Endometrium (tissue), 2 donors: Measurements from ENCODE around the gene MYBPH.

ENCODE experiments used
- FAIRE-seq: peaks from 2 replicates; lab custom pipeline; 2012; peaks lifted over from hg19 to GRCh38; lab: Jason Lieb, UNC
- donor health status: control.
- donor health status: control.

MYBPH gene

GRCh38 chr1:203148579-203148978, 27.0 kb downstream of the MYBPH start:
- no peak for FAIRE-seq

- no peak for FAIRE-seq
Measured at GRCh38 chr1:203148127-203148526, 27.5 kb downstream of the MYBPH start.

- no peak for FAIRE-seq
Measured at GRCh38 chr1:203147376-203147775, 28.2 kb downstream of the MYBPH start.

DNA sequence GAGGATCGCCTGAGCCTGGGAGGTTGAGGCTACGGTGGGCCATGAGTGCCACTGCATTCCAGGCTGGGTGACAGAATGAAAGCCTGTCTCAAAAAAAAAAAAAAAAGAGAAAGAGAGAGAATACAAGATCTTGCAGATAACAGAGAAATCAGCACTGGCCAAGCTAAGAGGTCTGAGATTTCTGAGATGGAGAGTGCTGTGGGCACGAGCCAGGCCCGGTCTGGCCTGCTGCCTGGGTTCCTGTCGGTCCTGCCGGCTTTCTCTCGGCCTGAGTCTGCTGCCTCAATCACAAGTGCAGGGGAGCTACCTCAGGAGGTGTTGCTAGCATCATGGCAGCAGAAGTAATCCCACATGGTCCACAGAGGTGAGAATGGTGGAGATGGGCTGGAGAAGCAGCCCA, 29.1 kb downstream of the MYBPH start:
- FAIRE-seq: no peak

DNA sequence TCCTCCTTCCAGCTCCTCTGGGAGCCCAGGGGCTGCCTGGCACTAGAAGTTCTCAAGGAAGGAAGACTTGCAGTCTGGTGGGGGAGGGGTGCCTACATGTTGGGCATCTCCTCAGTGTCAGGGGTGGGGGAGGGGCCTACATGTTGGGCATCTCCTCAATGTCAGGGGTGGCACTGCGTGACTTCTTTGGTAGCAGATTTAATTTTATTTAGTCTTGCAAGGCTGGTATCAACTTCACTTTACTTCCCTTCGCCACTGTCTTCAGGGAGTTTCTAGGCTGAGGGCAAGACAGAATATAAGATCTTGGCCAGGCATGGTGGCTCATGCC, 29.6 kb downstream of the MYBPH start:
- FAIRE-seq: no peak

DNA sequence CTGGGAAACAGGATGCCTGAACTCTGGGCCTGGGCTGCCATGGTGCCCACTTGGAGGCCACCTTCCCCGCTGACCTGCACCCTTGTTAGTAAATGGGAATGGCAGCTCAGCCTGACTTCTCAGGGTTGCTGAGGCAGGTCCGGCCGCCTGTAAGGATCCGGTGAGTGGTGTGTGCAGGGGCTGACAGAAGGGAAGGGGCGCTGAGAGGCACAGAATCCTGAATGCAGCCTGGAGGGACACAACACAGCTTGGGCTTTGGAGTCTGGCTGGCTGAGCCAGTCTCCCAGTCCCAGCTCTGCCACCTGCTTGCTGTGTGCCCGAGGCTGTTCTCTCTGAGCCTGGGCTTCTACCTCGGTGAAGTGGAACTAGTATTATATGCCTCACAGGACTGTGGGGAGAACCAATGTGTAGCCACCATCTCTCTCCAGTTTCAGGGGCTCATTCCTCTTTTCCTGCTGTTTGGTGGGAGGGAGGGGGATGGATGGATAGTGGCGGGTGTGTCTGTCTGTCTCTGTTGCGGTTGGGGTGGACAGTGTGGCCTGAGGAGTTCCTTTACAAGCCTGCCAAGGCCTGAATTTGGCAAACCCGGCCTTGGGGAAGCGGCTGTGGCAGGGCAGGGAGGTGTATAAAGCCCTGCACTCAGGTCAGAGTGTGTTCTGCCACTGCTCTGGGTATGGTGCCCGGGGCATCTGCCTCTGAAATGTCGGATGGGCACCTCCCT, 30.1 kb downstream of the MYBPH start:
- FAIRE-seq: no peak

DNA sequence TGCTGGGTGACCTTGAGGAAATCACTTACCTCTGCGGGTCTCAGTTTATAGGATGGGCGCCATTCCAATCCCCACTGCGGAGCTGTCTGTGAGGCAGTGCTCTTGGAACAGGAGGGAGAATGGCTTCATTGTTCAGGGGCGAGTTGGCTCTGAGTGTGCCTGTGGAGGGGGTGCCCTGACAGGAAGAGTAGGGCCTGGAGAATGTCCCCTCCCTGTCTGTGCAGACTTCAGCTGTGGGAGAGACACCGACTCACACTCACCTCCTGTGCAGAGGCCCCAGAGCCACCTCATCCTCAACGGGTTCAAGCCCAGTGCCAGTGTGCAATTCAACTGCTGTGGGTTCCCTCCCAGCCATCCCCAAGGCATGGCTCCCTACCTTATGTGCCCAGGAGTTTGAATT, 31.0 kb downstream of the MYBPH start:
- no peak for FAIRE-seq

- no peak for FAIRE-seq
Measured at GRCh38 chr1:203143641-203144040, 32.0 kb downstream of the MYBPH start.

DNA sequence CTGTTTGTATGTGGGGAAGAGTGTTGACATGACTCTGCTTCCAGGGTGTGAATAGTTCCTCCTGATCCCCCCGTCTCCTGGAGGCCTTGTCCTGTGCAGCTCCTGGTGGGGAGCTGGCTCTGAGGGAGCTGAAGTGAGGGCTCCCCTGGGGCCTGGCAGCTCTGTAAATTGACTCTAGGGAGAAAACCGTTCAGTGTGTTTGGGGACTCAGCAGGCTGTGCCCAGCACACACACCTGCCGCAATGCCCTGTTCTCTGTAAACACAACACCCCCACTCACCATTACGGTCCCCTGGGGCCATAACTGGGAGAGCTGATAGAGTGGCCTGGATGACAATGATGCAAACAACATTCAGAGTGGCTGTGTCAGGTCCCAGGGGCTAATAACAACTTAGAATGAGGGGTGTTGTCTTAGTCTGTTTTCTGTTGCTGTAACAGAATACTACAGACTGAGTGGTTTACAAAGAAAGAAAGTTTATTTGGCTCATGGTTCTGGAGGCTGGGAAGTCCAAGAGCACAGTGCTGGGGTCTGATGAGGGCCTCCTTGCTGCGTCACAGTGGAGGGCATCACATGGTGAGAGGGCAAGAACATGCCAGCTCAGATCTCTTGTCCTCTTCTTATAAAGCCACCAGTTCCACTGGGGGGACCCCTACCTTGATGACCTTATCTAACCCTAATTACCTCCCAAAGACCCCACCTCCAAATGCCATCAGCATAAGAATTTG, 32.8 kb downstream of the MYBPH start:
- no peak for FAIRE-seq

DNA sequence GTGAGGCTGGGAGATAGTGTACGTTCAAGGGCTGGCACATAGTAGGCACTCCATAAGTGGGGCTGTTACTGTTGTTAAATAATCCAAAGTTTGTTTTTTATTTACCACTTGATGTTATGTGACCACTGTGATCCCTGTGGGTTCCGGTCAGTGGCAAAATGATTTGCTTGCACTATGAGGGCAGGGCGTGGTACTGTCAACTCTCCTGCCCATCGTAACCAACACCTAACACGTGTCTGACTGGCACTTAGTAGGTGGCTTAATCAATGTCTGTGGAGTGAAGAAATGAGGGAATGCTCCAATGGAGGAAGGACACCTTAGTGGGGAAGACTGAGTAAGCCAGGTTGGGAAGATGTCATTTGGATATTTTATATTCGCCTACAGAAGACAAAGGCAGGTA, 33.5 kb downstream of the MYBPH start:
- FAIRE-seq: no peak

GRCh38 chr1:203140743-203141520, 34.7 kb downstream of the MYBPH start:
- FAIRE-seq: no peak

GRCh38 chr1:203139976-203140475, 35.6 kb downstream of the MYBPH start:
- FAIRE-seq: no peak

- FAIRE-seq: no peak
Measured at GRCh38 chr1:203138066-203138465, 37.6 kb downstream of the MYBPH start.

DNA sequence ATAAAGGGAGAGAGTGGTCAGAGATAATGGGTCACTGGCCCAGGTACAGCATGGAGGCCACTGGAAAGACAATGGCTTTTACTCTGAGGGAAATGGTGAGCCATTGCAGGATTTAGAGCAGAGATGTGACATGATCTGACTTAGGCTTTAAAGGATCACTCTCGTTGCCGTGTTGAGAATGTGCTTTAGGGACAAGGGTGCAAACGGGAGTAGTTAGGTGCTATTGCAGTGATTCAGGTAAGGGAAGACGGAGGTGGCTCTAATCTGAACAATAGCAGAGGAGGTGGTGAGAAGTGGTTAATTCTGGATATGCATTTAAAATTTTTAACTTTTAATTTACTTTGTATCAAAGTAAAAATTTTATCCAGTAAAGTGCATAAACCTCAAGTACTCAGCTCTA, 38.3 kb downstream of the MYBPH start:
- FAIRE-seq: no peak

GRCh38 chr1:203136409-203137042, 39.1 kb downstream of the MYBPH start:
- FAIRE-seq: no peak

GRCh38 chr1:203135636-203136305, 39.9 kb downstream of the MYBPH start:
- no peak for FAIRE-seq

- FAIRE-seq: no peak
Measured at GRCh38 chr1:203133970-203134725, 41.5 kb downstream of the MYBPH start.

DNA sequence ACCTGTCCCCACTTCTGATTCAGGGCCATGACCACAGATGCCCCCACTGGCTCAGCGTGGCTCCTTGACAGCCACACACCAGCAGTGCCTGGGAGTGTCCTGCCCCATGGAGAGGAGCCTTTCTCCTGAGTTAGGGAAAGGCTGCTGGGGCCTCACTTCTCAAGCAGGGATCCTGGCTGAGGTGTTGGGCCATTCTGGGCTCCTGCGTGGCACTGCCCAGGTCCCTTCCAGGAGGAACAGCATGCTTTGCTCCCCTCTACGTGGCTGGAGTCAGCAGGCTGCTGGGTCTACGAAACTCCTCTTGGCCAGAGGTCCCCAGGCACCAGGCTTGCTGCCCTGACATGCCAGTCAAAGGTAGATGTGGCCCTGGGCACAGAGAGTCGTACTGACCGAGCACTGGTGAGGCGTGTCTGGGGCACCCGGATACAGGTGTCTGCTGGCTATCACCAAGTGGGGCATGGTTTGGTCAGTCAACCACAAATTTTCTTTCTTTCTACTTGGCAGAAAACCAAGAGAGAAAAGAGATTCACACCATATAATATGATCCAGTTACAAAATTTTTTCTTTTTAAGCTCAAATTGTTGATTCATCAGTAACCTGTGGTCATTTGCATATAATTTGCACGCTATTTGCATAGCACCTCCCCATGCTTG, 44.0 kb downstream of the MYBPH start:
- FAIRE-seq: no peak

DNA sequence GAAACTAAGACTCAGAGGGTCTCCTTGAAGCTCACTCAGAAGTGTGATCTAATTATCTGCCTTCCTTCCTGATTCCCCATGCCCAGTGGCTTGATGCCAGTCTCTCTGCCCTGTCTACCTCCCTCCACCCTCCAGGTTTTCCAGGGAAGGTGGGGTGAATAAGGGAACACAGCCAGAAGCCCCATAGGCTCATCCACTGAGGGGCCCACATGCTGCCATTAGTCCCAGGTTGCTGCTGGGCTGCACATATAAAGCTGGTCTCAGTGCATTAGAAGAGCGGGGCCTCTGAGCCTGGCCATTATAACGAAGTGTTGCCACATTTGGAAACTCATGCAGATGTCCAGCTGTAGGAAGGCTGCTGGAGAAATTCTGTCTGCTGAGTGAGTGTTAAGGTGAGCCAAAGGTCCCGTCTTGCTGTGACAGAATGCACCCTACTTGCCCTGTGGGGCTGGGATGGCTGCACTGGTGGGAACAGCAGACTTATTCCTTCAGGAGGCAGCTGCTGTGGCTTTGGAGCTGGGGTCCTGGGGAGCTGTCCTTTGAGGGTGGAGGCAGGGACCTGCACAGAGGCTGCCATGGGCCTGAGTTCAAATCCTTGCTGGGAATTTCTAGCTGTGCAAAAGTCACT, 45.2 kb downstream of the MYBPH start:
- no peak for FAIRE-seq
